HG03095 (cell line): ENCODE results near the gene DSTYK.
A peak's percentile ranks its signal among the peaks of the same experiment; 100 is the strongest.

Experiments used
- ATAC-seq: cut with Tn5 transposase; IDR thresholded peaks from one replicate; pipeline ENCODE4 v1.9.1; 2021; ENCODE audit warnings: moderate library complexity; ENCODE audit not compliant: unreplicated experiment

The DSTYK gene

GRCh38 chr1:205129447-205130029 lies 82.0 kb downstream of the DSTYK start:
- no peak for ATAC-seq

DNA sequence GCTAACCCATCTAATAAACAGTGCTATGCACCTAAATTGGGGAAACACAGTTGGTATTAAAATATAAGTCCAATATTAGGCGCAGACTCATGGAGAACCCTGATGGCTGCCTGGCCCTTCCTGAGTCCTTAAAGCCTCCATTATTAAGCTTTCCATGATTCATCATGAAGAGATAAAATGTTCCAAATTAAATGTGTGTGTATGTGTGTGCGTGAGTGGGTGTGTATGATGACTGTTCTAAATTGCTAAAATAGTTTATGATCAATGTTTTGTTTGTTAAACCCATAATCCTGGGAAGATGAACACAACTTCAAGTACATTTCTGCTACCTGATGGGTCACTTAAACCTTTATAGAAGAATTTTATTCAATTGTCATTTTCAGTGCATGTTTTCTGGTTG lies 83.5 kb downstream of the DSTYK start:
- ATAC-seq, result no peak

GRCh38 chr1:205127646-205128045 lies 83.9 kb downstream of the DSTYK start:
- ATAC-seq, result no peak

DNA sequence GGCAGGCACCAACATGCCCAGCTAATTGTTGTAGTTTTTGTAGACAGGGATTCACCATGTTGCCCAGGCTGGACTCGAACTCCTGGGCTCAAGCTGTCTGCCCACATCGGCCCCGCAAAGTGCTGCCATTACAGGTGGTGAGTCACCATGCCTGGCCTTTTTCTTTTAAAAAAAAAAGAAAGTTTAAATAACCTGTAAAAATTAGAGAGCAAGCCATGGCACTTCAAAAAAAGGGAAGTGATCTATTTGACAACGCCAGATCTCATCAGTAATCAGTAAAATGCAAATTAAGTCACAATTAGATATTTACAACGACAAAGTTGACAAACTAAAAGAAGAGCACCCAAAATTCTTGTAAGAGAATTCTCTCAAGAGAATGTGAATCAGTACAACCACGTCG lies 86.8 kb downstream of the DSTYK start:
- ATAC-seq, result no peak

- no peak for ATAC-seq
Measured at GRCh38 chr1:205122489-205122882, 89.0 kb downstream of the DSTYK start.

GRCh38 chr1:205121660-205122488 lies 89.6 kb downstream of the DSTYK start, which contains the start of gene RBBP5:
Gene RBBP5, minus strand, starts transcription at chr1:205121978. Its CDS starts 105 bp downstream, at chr1:205121873.
- peak; percentile 89 for ATAC-seq

DNA sequence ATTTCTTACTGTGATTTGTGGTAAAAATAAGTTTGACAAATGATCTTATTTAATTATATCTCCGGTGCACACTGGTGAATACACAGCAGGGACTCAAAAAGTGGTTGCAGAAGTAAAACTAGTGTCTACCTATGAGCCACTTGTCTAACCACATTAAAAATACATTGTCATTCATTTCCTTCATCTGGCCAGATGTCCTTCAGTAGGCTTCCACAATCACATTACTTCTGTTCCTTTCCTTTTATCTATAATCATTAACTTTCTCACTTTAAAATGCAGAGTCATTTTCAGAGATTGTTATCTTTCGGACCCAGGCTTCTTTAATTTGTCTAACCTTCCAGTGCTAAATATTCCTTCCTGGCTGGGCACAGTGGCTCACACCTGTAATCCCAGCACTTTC lies 92.8 kb downstream of the DSTYK start:
- ATAC-seq, result no peak

DNA sequence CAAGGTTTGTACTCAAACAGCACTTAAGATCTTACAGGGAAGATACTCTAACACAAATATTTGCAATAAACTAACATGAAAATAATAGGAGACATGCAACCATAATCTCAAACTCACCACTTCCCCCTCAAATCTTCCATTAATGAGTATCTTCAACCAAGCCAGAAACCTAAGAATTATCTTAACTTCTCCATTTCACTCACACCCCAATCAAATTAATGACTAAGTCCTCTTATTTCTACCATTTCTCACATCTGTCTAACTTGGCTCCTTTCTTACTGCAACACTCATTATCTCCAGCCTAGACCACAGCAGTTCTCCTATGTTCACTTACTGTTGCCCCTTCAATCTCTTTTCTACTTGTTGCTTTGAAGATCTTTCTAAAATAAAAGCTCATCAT lies 100.1 kb downstream of the DSTYK start:
- ATAC-seq, result no peak

DNA sequence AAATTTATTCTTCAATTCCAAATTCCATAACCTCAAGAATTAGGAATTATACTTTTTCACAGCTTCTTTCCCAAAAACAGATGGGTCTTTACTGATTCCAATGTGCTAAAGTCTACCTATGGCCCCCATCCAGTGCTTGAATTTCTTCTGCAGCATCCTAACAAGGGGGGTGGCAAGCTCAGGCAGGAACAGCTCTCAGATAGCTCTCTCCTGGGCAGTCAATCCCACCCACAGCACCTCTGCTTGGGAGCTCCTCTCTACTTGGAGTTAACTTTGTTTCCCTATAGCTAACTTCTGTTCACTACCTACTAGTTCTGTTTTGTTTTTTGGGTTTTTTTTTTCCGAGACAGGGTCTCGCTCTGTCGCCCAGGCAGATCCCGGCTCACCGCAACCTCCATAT lies 101.8 kb downstream of the DSTYK start:
- ATAC-seq, result no peak

DNA sequence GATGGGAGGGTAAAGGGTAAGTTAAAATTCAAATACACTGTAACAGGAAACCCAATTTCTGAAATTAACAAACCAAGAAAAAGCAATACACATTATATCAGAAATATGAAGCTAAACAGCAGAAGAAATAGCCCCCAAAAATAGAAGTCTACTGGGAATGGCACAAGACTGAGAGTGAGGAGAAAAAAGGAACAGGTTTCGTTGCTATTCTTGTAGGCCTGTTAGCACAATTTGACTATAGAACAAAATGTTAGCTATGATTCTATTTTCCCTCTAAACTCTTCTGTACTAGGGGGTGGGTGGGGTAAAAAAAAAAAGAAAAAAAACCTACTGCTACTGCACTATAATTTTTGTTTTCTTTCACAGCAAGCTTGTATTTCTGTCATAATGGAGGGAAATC lies 102.2 kb downstream of the DSTYK start:
- no peak for ATAC-seq

- no peak for ATAC-seq
Measured at GRCh38 chr1:205108464-205108863, 103.0 kb downstream of the DSTYK start.

DNA sequence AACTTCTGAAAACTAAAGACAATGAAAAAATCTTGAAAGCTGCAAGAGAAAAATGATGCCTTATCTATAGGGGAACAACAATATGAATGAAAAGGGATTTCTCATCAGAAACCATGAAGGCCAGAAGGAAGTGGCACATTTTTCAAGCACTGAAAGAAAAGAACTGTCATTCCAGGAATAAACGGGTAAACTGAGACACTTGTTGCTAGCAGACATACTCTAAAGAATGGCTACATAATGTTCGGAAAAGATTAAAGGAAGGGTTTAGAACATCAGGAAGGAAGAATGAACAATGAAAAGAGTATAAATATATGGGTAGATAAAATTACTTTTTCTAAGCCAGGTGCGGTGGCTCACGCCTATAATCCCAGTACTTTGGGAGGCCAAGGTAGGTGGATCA lies 104.2 kb downstream of the DSTYK start:
- no peak for ATAC-seq

GRCh38 chr1:205102404-205102803 lies 109.1 kb downstream of the DSTYK start:
- ATAC-seq, result no peak

DNA sequence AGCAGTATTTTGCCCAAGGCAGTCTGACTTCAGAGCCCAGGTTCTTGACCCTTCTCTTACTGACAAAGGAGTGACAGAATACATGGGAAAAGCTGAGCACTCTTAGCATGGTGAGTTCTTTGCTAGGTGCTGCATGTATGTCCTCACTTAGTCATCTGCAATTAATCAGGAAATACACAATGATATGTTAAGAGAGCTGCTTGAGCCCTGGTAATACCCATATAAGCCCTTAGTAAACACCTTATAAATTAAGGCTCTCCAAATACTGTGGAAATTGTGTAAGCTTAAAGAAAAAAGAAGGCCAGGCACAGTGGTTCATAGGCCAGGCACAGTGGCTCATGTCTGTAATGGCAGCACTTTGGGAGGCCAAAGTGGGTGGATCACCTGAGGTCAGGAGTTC lies 113.3 kb downstream of the DSTYK start:
- no peak for ATAC-seq

DNA sequence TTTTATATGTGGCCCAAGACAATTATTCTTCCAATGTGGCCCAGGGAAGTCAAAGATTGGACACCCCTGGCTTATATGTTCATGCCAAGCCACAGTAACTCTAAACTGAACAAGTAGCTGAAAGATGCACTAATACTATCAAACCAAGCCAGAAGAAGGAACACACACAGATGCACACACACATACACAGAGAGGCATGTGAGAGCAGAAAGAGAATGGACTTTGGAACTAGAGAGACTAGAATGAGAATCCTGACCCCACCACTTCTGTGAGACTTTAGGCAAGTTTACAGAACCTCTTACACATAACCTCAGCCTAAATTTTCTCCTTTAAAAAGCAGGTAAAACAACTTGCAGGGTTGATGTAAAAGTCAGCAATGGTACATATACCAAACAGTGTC lies 116.1 kb downstream of the DSTYK start:
- no peak for ATAC-seq
